K562 (cell line): ENCODE results near the gene DENND1A. TPM values are rescaled to one million over a fixed set of nuclear protein-coding genes. Genes with fewer than 3 reads are reported as not detected.
A peak's percentile ranks its signal among the peaks of the same experiment; 100 is the strongest.

Experiments
- ATAC-seq: fragments of 200-7000 bp; cut with Tn5 transposase; 3 replicates; pipeline ENCODE4 v1.9.1; 2020; ENCODE audit warnings: moderate library complexity
- BruUV-seq: library from RNA; stranded (reverse); fragments of 400-500 nt; replicated peaks from 2 replicates; lab custom pipeline; 2021; lab: Mats Ljungman, UMichigan
- CTCF ChIA-PET: fragments of 300-600 bp; formaldehyde crosslinking; extraction: SDS; loops from one replicate; lab custom pipeline; 2021; ENCODE audit warnings: low intra/inter-chr PET ratio; lab: Yijun Ruan, JAX
- POLR2A ChIA-PET: fragments of 300-600, 350-650 bp; sonication (Branson Sonifier 250); formaldehyde crosslinking; extraction: SDS; loops from one replicate; lab custom pipeline; 2021; ENCODE audit warnings: antibody characterized with exemption, inconsistent platforms; lab: Yijun Ruan, JAX
- DNase-seq, 4 experiments: peaks; one replicate each; pipeline versions ENCODE4 v3.0.0 to v3.0.0-alpha.2; 2011 to 2018; ENCODE audit warnings: low spot score in 3 of 4, mixed read lengths in 3 of 4; ENCODE audit errors: extremely low read depth in 1 of 4
- FAIRE-seq: peaks from 2 replicates; lab custom pipeline; 2011; peaks lifted over from hg19 to GRCh38; lab: Jason Lieb, UNC
- H2AFZ ChIP-seq: 2 replicates; pipeline ENCODE4 v1.6.0; 2011; ENCODE audit warnings: low read depth, low read length, control low read depth, inconsistent platforms
- H3K27ac ChIP-seq: fragments of 200-600 bp; 3 replicates; pipeline ENCODE4 v1.8.0; 2011; ENCODE audit warnings: low read depth, mild to moderate bottlenecking, control low read depth, inconsistent platforms, low read length, moderate library complexity, mixed read lengths; ENCODE audit errors: extremely low read depth
- H3K27me3 ChIP-seq, 2 experiments: fragments of 300-600 bp in 1 of 2; 2 replicates in 1 of 2; 3 replicates in 1 of 2; pipeline versions ENCODE4 v1.6.0 to v1.8.0; 2011; ENCODE audit warnings: inconsistent platforms in 2 of 2, low read length in 2 of 2, mild to moderate bottlenecking in 1 of 2, mixed read lengths in 1 of 2, moderate library complexity in 1 of 2; ENCODE audit not compliant: control insufficient read depth in 2 of 2, insufficient read depth in 2 of 2
- H3K36me3 ChIP-seq: fragments of 300-600 bp; 3 replicates; pipeline ENCODE4 v1.8.0; 2011; ENCODE audit warnings: mild to moderate bottlenecking, low read length, inconsistent platforms; ENCODE audit not compliant: control insufficient read depth, insufficient read depth
- H3K4me1 ChIP-seq, 2 experiments: fragments of 200-600 bp in 1 of 2; replicated peaks in 1 of 2; 2 replicates in 1 of 2; 3 replicates in 1 of 2; pipeline versions ENCODE4 v1.5.1 to v1.8.0; 2011; ENCODE audit warnings: inconsistent platforms in 2 of 2, low read length in 2 of 2, mild to moderate bottlenecking in 1 of 2, mixed read lengths in 1 of 2, moderate library complexity in 1 of 2; ENCODE audit not compliant: control insufficient read depth in 2 of 2, insufficient read depth in 2 of 2
- H3K4me2 ChIP-seq: 2 replicates; pipeline ENCODE4 v1.6.1; 2011; ENCODE audit warnings: low read length, control low read depth, inconsistent platforms, mixed read lengths; ENCODE audit not compliant: insufficient read depth
- H3K4me3 ChIP-seq: fragments of 200-600 bp; sonication (generic), shearing (Covaris generic); 2 replicates; pipeline ENCODE4 v1.5.1; 2016; ENCODE audit warnings: control low read depth, inconsistent platforms
- H3K79me2 ChIP-seq: fragments of 200-600 bp; 3 replicates; pipeline ENCODE4 v1.8.0; 2011; ENCODE audit warnings: low read length, inconsistent platforms; ENCODE audit not compliant: control insufficient read depth, insufficient read depth
- H3K9ac ChIP-seq, 2 experiments: 2 replicates each; pipeline versions ENCODE4 v1.6.0 to v1.6.1; 2011; ENCODE audit warnings: low read depth in 2 of 2, low read length in 2 of 2, control low read depth in 1 of 2, inconsistent platforms in 1 of 2, mild to moderate bottlenecking in 1 of 2, mixed read lengths in 1 of 2; ENCODE audit not compliant: insufficient read depth in 1 of 2
- H3K9me1 ChIP-seq: one replicate; pipeline ENCODE4 v1.6.0; 2011; ENCODE audit warnings: inconsistent platforms, mild to moderate bottlenecking, low read length, moderate library complexity; ENCODE audit not compliant: control insufficient read depth, insufficient read depth
- H3K9me3 ChIP-seq: replicated peaks from 2 replicates; pipeline ENCODE4 v1.5.1; 2011; ENCODE audit warnings: low read depth, low read length, inconsistent platforms; ENCODE audit not compliant: control insufficient read depth, insufficient read depth
- H4K20me1 ChIP-seq: replicated peaks from 2 replicates; pipeline ENCODE4 v1.6.1; 2011; ENCODE audit warnings: low read length, inconsistent platforms, mixed read lengths; ENCODE audit not compliant: control insufficient read depth, insufficient read depth
- ETV1 ChIP-seq: fragments of 450-650 bp; conservative IDR thresholded peaks from 2 replicates; pipeline ENCODE4 v1.6.1; 2016; ENCODE audit warnings: missing genetic modification characterization, control low read depth, low read depth, missing compliant biosample characterization
- GTF2E2 ChIP-seq: fragments of 200-800 bp; sonication (Bioruptor generic); IDR thresholded peaks from 2 replicates; pipeline ENCODE4 v1.6.1; 2016; ENCODE audit warnings: missing genetic modification characterization, missing compliant biosample characterization
- RAD21 ChIP-seq, 2 experiments: fragments of 250-450 bp in 1 of 2; fragments of 450-650 bp in 1 of 2; sonication (Bioruptor Pico) in 1 of 2; formaldehyde crosslinking in 1 of 2; IDR thresholded peaks in 1 of 2; conservative IDR thresholded peaks in 1 of 2; 2 replicates each; pipeline versions ENCODE4 v1.4.0 to v1.8.0; 2020 to 2022; ENCODE audit warnings: mild to moderate bottlenecking in 2 of 2, moderate library complexity in 1 of 2
- RCOR1 ChIP-seq, 2 experiments: IDR thresholded peaks; 2 replicates each; pipeline ENCODE4 v1.6.1; 2012; ENCODE audit warnings: low read depth in 2 of 2, low read length in 2 of 2, borderline replicate concordance in 1 of 2, improper control_type of control experiment in 1 of 2
- SLC30A9 ChIP-seq: fragments of 250-450 bp; sonication (Bioruptor Pico); IDR thresholded peaks from 2 replicates; pipeline ENCODE4 v1.8.0; 2022; ENCODE audit warnings: mild to moderate bottlenecking, moderate library complexity
- SPI1 ChIP-seq: IDR thresholded peaks from 2 replicates; pipeline ENCODE4 v1.6.1; 2011; ENCODE audit warnings: low read depth, low read length, control low read depth, borderline replicate concordance
- TBP ChIP-seq: optimal IDR thresholded peaks from 2 replicates; pipeline ENCODE3; 2011; ENCODE audit warnings: low read depth, low read length, improper control_type of control experiment
- TCF3 ChIP-seq: sonication (generic); formaldehyde crosslinking; IDR thresholded peaks from 2 replicates; pipeline ENCODE4 v1.4.0; 2020; ENCODE audit warnings: mild to moderate bottlenecking, missing genetic modification reagents
- ZBTB1 ChIP-seq: sonication (generic); formaldehyde crosslinking; IDR thresholded peaks from 2 replicates; pipeline ENCODE4 v1.8.1; 2023; ENCODE audit warnings: missing genetic modification reagents, low read depth, mild to moderate bottlenecking, borderline replicate concordance
- ZNF174 ChIP-seq: fragments of 250-450 bp; sonication (Bioruptor Pico); IDR thresholded peaks from 2 replicates; pipeline ENCODE4 v1.4.0; 2020; ENCODE audit warnings: mild to moderate bottlenecking
- WGBS: fragments of 100-300 bp; shearing (Covaris generic); methylation state at CpG from one replicate; pipeline ENCODE4 v1.1.6; 2016; ENCODE audit warnings: low coverage, mixed read lengths; ENCODE audit not compliant: insufficient coverage; ENCODE audit errors: missing lambda C conversion rate; 5-methylcytosine and 5-hydroxymethylcytosine counted together
- in situ Hi-C: fragments of 300-500 bp; cut with MboI; formaldehyde crosslinking; loops from 4 replicates; pipeline ENCODE4 v1.15.0; 2018; ENCODE audit warnings: inconsistent platforms, mixed read lengths
- intact Hi-C: fragments of 100-400 bp; cut with micrococcal nuclease; formaldehyde crosslinking; loops from 2 replicates; pipeline ENCODE4 v1.14.2; 2022
- polyA plus RNA-seq, 8 experiments: library from polyadenylated mRNA; depleted of rRNA in 4 of 8; stranded (reverse) in 5 of 8; unstranded in 3 of 8; fragments of >200 nt; fragmentation: Nextera tagmentation in 2 of 8; fragmentation: Illumina TruSeq in 1 of 8; extraction: Ambion mirVana in 2 of 8; extraction: Trizol in 1 of 8; gene quantifications; 2 replicates each; pipeline versions ENCODE4 v1.2.1 to v1.2.3, GENCODE V29; 2011 to 2014; ENCODE audit warnings: inconsistent platforms in 1 of 8, missing spikeins in 1 of 8
- total RNA-seq, 7 experiments: library from RNA; depleted of rRNA in 6 of 7; stranded (reverse); fragments of >200 nt in 6 of 7; fragmentation: Illumina TruSeq in 2 of 7; extraction: Trizol in 2 of 7; gene quantifications; 2 replicates each; pipeline versions ENCODE4 v1.2.1 to v1.2.3, GENCODE V29; 2011 to 2021; ENCODE audit warnings: low replicate concordance in 1 of 7
- TF ChIP-seq, protein P1 (sequence below): fragments of 450-650 bp; IDR thresholded peaks from 2 replicates; pipeline ENCODE4 v1.6.1; 2017; ENCODE audit warnings: antibody characterized with exemption, mild to moderate bottlenecking
- TF ChIP-seq, protein P2 (sequence below): fragments of 250-450 bp; sonication (Bioruptor Pico); IDR thresholded peaks from 2 replicates; pipeline ENCODE4 v1.8.0; 2021; ENCODE audit warnings: moderate library complexity, mild to moderate bottlenecking, inconsistent platforms
- TF ChIP-seq, protein P3 (sequence below): fragments of 450-650 bp; conservative IDR thresholded peaks from 2 replicates; pipeline ENCODE4 v1.6.1; 2016; ENCODE audit warnings: missing genetic modification characterization, low read depth, mild to moderate bottlenecking, missing compliant biosample characterization, moderate library complexity

DENND1A gene
- total and polyA plus RNA-seq, 9 of the 15 experiments (the other 6 are each of a cell fraction or from before 2014, with no cell fraction given) = 7.6 to 29.5 (median 15.7) TPM

DNA sequence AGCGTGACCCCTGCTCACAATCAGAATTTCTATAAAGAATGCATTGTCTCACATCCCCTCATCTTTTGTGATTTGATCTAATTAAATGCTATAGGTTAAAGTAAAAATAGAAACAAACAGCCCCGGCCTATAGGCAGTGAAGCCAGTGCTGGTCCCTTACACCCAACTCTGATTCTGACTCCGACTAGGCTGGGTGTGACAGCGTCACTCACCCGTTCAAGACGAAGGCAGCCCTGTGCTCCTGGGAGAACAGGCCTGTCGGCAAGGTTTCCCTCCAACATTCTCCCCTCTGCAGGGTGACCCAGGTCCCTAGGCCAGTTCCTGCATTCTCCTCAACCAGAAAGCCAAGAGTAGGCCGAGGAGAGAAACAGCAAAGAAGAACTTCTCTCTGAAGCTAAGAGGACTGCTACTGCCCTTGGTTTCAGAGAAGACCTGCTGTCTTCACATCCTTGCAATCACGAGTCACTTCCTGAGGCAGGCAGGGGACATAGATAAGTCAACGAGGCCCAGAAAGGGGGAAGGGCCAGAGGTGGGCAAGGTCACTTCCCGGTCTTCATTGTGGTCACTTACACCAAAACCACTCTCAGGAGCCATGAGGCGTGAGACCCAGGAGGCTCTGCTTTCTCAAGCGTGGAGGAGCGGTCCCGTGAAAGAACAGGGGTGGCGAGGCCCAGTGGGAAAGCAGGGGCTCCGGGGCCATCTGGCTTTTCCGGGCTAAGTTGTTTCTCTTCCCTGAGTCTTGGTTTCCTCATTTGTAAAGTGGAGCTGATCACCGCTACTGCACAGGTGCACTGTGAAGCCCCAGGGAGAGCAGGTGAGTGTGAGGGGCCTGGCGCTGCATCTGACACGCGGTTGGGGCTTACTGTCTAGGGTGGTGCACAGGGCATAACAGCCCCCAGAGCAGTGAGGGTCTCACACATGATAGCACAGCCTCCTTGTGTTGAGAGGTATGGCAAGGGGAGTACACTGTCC lies 373.2 kb downstream of the DENND1A start:
- BruUV-seq = no TSS peak
- intact Hi-C loops = no loop called here
- Histone ChIP-seq H3K4me1 (peaks cover 8 to 10% of the 10 kb centered on the region in 2 experiments; a peak in 2 of 5 replicates), H3K9me3 (no peaks in the 10 kb centered on the region), H3K4me3 (no peak overlapping the region), H3K27me3 (no peaks in the 10 kb centered on the region), H3K27ac (no peak overlapping the region), H3K9ac (peak overlapping the region in 1 of 2 experiments; percentile 61; a peak in 2 of 4 replicates), H2AFZ (no peak overlapping the region), H4K20me1 (no peaks in the 10 kb centered on the region), H3K9me1 (no peaks in the 10 kb centered on the region), H3K4me2 (peak overlapping the region; percentile 37; the same call in 1 of the 2 replicates), H3K79me2 (no peaks in the 10 kb centered on the region), H3K36me3 (peaks cover 4% of the 10 kb centered on the region; the same call in 1 of the 3 replicates)
- CTCF ChIA-PET = no interaction called here
- 55% methylated on average over 22 of the region's 22 CpGs for WGBS
- peak; percentile 90 for ATAC-seq
- peak; percentile 89 for FAIRE-seq
- POLR2A ChIA-PET = interaction anchor here (0.8 kb wide), 1 partner anchor 33 kb away, joined by 3 read pairs; no protein-coding TSS in a partner anchor
- peak; percentile 25 to 67 (median 39) for DNase-seq
- in situ Hi-C loops = no loop called here
- TF ChIP-seq, protein P1, sequence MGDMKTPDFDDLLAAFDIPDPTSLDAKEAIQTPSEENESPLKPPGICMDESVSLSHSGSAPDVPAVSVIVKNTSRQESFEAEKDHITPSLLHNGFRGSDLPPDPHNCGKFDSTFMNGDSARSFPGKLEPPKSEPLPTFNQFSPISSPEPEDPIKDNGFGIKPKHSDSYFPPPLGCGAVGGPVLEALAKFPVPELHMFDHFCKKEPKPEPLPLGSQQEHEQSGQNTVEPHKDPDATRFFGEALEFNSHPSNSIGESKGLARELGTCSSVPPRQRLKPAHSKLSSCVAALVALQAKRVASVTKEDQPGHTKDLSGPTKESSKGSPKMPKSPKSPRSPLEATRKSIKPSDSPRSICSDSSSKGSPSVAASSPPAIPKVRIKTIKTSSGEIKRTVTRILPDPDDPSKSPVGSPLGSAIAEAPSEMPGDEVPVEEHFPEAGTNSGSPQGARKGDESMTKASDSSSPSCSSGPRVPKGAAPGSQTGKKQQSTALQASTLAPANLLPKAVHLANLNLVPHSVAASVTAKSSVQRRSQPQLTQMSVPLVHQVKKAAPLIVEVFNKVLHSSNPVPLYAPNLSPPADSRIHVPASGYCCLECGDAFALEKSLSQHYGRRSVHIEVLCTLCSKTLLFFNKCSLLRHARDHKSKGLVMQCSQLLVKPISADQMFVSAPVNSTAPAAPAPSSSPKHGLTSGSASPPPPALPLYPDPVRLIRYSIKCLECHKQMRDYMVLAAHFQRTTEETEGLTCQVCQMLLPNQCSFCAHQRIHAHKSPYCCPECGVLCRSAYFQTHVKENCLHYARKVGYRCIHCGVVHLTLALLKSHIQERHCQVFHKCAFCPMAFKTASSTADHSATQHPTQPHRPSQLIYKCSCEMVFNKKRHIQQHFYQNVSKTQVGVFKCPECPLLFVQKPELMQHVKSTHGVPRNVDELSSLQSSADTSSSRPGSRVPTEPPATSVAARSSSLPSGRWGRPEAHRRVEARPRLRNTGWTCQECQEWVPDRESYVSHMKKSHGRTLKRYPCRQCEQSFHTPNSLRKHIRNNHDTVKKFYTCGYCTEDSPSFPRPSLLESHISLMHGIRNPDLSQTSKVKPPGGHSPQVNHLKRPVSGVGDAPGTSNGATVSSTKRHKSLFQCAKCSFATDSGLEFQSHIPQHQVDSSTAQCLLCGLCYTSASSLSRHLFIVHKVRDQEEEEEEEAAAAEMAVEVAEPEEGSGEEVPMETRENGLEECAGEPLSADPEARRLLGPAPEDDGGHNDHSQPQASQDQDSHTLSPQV = peak; percentile 70; the same call in 1 of the 2 replicates
- peak; percentile 89 for TF ChIP-seq ETV1
- peak; percentile 55; the same call in 1 of the 2 replicates for TF ChIP-seq TCF3 (CRISPR knock-in tag)
- TF ChIP-seq TBP = no peak
- TF ChIP-seq ZBTB1 (CRISPR knock-in tag) = peak; percentile 90; the same call in 1 of the 2 replicates
- TF ChIP-seq SPI1 = peak; percentile 42; the same call in 1 of the 2 replicates
- peak in 1 of 2 experiments; percentile 83; a peak in 1 of 4 replicates for TF ChIP-seq RCOR1 (IDR thresholded peaks at IDR 0.05; ENCODE audit: borderline replicate concordance in 1 of 2, low read depth in 2 of 2, low read length in 2 of 2)
- TF ChIP-seq RAD21 (CRISPR knock-in tag; conservative IDR thresholded peaks at IDR 0.05 in 1 of 2, IDR thresholded peaks at IDR 0.05 in 1 of 2) = peak in 1 of 2 experiments; percentile 28; a peak in 2 of 4 replicates
- TF ChIP-seq SLC30A9 (CRISPR knock-in tag) = no peak
- TF ChIP-seq ZNF174 (CRISPR knock-in tag) = no peak
- TF ChIP-seq, protein P2, sequence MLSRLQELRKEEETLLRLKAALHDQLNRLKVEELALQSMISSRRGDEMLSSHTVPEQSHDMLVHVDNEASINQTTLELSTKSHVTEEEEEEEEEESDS = no peak
- no peak for TF ChIP-seq GTF2E2 (tag)
- TF ChIP-seq, protein P3, sequence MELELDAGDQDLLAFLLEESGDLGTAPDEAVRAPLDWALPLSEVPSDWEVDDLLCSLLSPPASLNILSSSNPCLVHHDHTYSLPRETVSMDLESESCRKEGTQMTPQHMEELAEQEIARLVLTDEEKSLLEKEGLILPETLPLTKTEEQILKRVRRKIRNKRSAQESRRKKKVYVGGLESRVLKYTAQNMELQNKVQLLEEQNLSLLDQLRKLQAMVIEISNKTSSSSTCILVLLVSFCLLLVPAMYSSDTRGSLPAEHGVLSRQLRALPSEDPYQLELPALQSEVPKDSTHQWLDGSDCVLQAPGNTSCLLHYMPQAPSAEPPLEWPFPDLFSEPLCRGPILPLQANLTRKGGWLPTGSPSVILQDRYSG (tag) = no peak
